IMR-90 (cell line): Measurements from ENCODE around the gene RLF. TPM values are rescaled to one million over a fixed set of nuclear protein-coding genes. Genes with fewer than 3 reads are reported as not detected.
A peak's percentile ranks its signal among the peaks of the same experiment; 100 is the strongest.

ENCODE experiments used
- ATAC-seq: fragments of 200-7000 bp; cut with Tn5 transposase; 2 replicates; pipeline ENCODE4 v1.9.1; 2020; ENCODE audit warnings: low read depth, mild to moderate bottlenecking, moderate library complexity
- BruUV-seq: library from RNA; stranded (reverse); fragments of 400-500 nt; replicated peaks from 2 replicates; lab custom pipeline; 2021; lab: Mats Ljungman, UMichigan
- CTCF ChIA-PET: fragments of 300-600 bp; formaldehyde crosslinking; extraction: SDS; loops from one replicate; lab custom pipeline; 2021; ENCODE audit warnings: antibody characterized with exemption; lab: Yijun Ruan, JAX
- POLR2A ChIA-PET: fragments of 300-600 bp; sonication (Branson Sonifier 250); formaldehyde crosslinking; loops from one replicate; lab custom pipeline; 2022; ENCODE audit warnings: antibody characterized with exemption; ENCODE audit not compliant: unreplicated experiment; lab: Charles Lee
- DNase-seq: peaks from one replicate; pipeline ENCODE4 v3.0.0; 2013
- H2AFZ ChIP-seq: replicated peaks from 2 replicates; pipeline ENCODE3; 2013; ENCODE audit warnings: low read length, mild to moderate bottlenecking; ENCODE audit not compliant: poor library complexity
- H2AK5ac ChIP-seq: 2 replicates; pipeline ENCODE4 v1.6.1; 2013; ENCODE audit warnings: low read depth, low read length, inconsistent platforms
- H2AK9ac ChIP-seq: replicated peaks from 2 replicates; pipeline ENCODE3; 2013; ENCODE audit warnings: mild to moderate bottlenecking, low read depth, low read length, moderate library complexity; ENCODE audit not compliant: poor library complexity
- H2BK120ac ChIP-seq: 2 replicates; pipeline ENCODE4 v1.6.1; 2013; ENCODE audit warnings: low read depth, low read length, inconsistent platforms
- H2BK15ac ChIP-seq: 3 replicates; pipeline ENCODE4 v1.6.1; 2013; ENCODE audit warnings: low read depth, low read length, inconsistent platforms
- H2BK20ac ChIP-seq: 2 replicates; pipeline ENCODE4 v1.6.1; 2013; ENCODE audit warnings: low read depth, mild to moderate bottlenecking, inconsistent platforms, low read length, moderate library complexity
- H2BK5ac ChIP-seq: 2 replicates; pipeline ENCODE4 v1.6.1; 2013; ENCODE audit warnings: mild to moderate bottlenecking, low read depth, low read length, inconsistent platforms; ENCODE audit not compliant: poor library complexity, severe bottlenecking
- H3K14ac ChIP-seq: replicated peaks from 2 replicates; pipeline ENCODE4 v1.6.1; 2013; ENCODE audit warnings: low read depth, low read length, inconsistent platforms
- H3K18ac ChIP-seq: 2 replicates; pipeline ENCODE4 v1.6.1; 2013; ENCODE audit warnings: low read depth, low read length, control low read depth
- H3K23ac ChIP-seq: 2 replicates; pipeline ENCODE4 v1.6.1; 2013; ENCODE audit warnings: low read depth, low read length, inconsistent platforms
- H3K27ac ChIP-seq: 2 replicates; pipeline ENCODE4 v1.5.1; 2013; ENCODE audit warnings: mild to moderate bottlenecking, control low read depth, low read length; ENCODE audit not compliant: insufficient read depth
- H3K27me3 ChIP-seq: 2 replicates; pipeline ENCODE4 v1.6.1; 2013; ENCODE audit warnings: low read length; ENCODE audit not compliant: control insufficient read depth, insufficient read depth
- H3K36me3 ChIP-seq: 2 replicates; pipeline ENCODE4 v1.6.1; 2013; ENCODE audit warnings: low read length, mixed read lengths; ENCODE audit not compliant: control insufficient read depth, insufficient read depth
- H3K4ac ChIP-seq: 2 replicates; pipeline ENCODE4 v1.6.1; 2013; ENCODE audit warnings: low read depth, low read length, inconsistent platforms
- H3K4me1 ChIP-seq: 2 replicates; pipeline ENCODE4 v1.6.1; 2013; ENCODE audit warnings: low read length, mixed read lengths; ENCODE audit not compliant: control insufficient read depth, insufficient read depth
- H3K4me2 ChIP-seq: 2 replicates; pipeline ENCODE4 v1.6.1; 2013; ENCODE audit warnings: low read depth, mild to moderate bottlenecking, control low read depth, low read length, moderate library complexity
- H3K4me3 ChIP-seq: 2 replicates; pipeline ENCODE4 v1.5.1; 2013; ENCODE audit warnings: low read depth, mild to moderate bottlenecking, control low read depth, low read length, moderate library complexity; ENCODE audit not compliant: insufficient read depth
- H3K56ac ChIP-seq: 2 replicates; pipeline ENCODE4 v1.6.1; 2013; ENCODE audit warnings: low read length, inconsistent platforms; ENCODE audit not compliant: insufficient read depth; ENCODE audit errors: extremely low read depth
- H3K79me1 ChIP-seq, 2 experiments: 2 replicates each; pipeline ENCODE4 v1.6.1; 2013; ENCODE audit warnings: low read length in 2 of 2, inconsistent platforms in 1 of 2, low read depth in 1 of 2
- H3K9ac ChIP-seq: 2 replicates; pipeline ENCODE4 v1.6.1; 2013; ENCODE audit warnings: low read depth, low read length, control low read depth
- H3K9me1 ChIP-seq: 2 replicates; pipeline ENCODE4 v1.6.1; 2013; ENCODE audit warnings: low read length, inconsistent platforms; ENCODE audit not compliant: insufficient read depth
- H3K9me3 ChIP-seq: 2 replicates; pipeline ENCODE4 v1.6.1; 2013; ENCODE audit warnings: low read length; ENCODE audit not compliant: control insufficient read depth, insufficient read depth
- H4K20me1 ChIP-seq: 2 replicates; pipeline ENCODE4 v1.6.1; 2013; ENCODE audit warnings: low read length, inconsistent platforms; ENCODE audit not compliant: insufficient read depth
- H4K5ac ChIP-seq: 2 replicates; pipeline ENCODE4 v1.6.1; 2013; ENCODE audit warnings: mild to moderate bottlenecking, low read depth, low read length, control low read depth
- H4K8ac ChIP-seq, 2 experiments: 2 replicates each; pipeline ENCODE4 v1.6.1; 2013; ENCODE audit warnings: low read depth in 2 of 2, low read length in 2 of 2, control low read depth in 1 of 2, inconsistent platforms in 1 of 2
- H4K91ac ChIP-seq: 2 replicates; pipeline ENCODE4 v1.6.1; 2013; ENCODE audit warnings: low read depth, low read length, inconsistent platforms; ENCODE audit not compliant: insufficient read depth
- FOS ChIP-seq: fragments of 150-350 bp; IDR thresholded peaks from 2 replicates; pipeline ENCODE4 v1.6.1; 2016; ENCODE audit warnings: low read depth, low read length
- MAFK ChIP-seq: IDR thresholded peaks from 2 replicates; pipeline ENCODE4 v1.6.1; 2012; ENCODE audit warnings: low read depth, low read length, improper control_type of control experiment
- WGBS, 2 experiments: methylation state at CpG; one replicate each; pipeline versions ENCODE4 v1.1.5 to v1.1.7; 2013; ENCODE audit warnings: missing lambda C conversion rate in 2 of 2; ENCODE audit not compliant: insufficient read length in 1 of 2; ENCODE audit errors: extremely low coverage in 2 of 2; 5-methylcytosine and 5-hydroxymethylcytosine counted together
- dilution Hi-C: fragments of 300-500 bp; cut with HindIII; formaldehyde crosslinking; loops from one replicate; pipeline ENCODE4 v1.14.3; 2018; ENCODE audit warnings: low sequenced_read_pairs; ENCODE audit not compliant: unreplicated experiment
- in situ Hi-C: fragments of 300-500 bp; cut with MboI; formaldehyde crosslinking; loops from 3 replicates; pipeline ENCODE4 v1.14.3; 2019; ENCODE audit warnings: low sequenced_read_pairs, inconsistent platforms, mixed read lengths
- intact Hi-C: fragments of 100-400 bp; cut with micrococcal nuclease; formaldehyde crosslinking; loops from 2 replicates; pipeline ENCODE4 v1.10.0; 2022
- polyA plus RNA-seq, 3 experiments: library from polyadenylated mRNA; depleted of rRNA; stranded (reverse); fragments of >200 nt; gene quantifications; 2 replicates each; pipeline ENCODE4 v1.2.3, GENCODE V29; 2012; ENCODE audit warnings: low replicate concordance in 1 of 3
- total RNA-seq: library from RNA; depleted of rRNA; stranded (reverse); fragments of >200 nt; gene quantifications from 2 replicates; pipeline ENCODE4 v1.2.3, GENCODE V29; 2012

RLF gene
- total and polyA plus RNA-seq, 2 of the 4 experiments (the other 2 are of a cell fraction) = 4.4 to 29.8 TPM

- Histone ChIP-seq H3K4me3 (no peak overlapping the region), H3K9me3 (no peaks in the 10 kb centered on the region), H2BK15ac (no peak overlapping the region), H3K23ac (no peak overlapping the region), H2BK5ac (no peak overlapping the region), H3K56ac (no peak overlapping the region), H2AFZ (no peak overlapping the region), H4K8ac (no peak overlapping the region), H3K9ac (no peak overlapping the region), H4K91ac (no peak overlapping the region), H3K14ac (no peak overlapping the region), H3K4me1 (peaks cover 3% of the 10 kb centered on the region; the same call in 1 of the 2 replicates), H3K18ac (no peak overlapping the region), H3K9me1 (no peaks in the 10 kb centered on the region; the same call in 1 of the 2 replicates), H2BK120ac (no peak overlapping the region), H3K4me2 (no peak overlapping the region), H3K4ac (no peak overlapping the region), H2AK5ac (no peak overlapping the region), H4K20me1 (no peaks in the 10 kb centered on the region), H2BK20ac (no peak overlapping the region), H3K79me1 (peaks cover 17 to 43% of the 10 kb centered on the region in 2 experiments), H3K27ac (no peak overlapping the region), H3K27me3 (no peaks in the 10 kb centered on the region), H3K36me3 (peaks cover 15% of the 10 kb centered on the region), H2AK9ac (no peak overlapping the region), H4K5ac (no peak overlapping the region)
- ATAC-seq (no peak), DNase-seq (no peak)
- dilution Hi-C loops (no loop called here), in situ Hi-C loops (no loop called here), intact Hi-C loops (loop anchor here (2.0 kb wide), 1 partner anchor 16 kb away; no protein-coding TSS in a partner anchor)
- ChIA-PET CTCF (interaction anchor here (0.5 to 1.2 kb wide), 3 partner anchors 26 to 1564 kb away, joined by 3 to 5 read pairs (median 3); partner anchors contain the start of gene RLF), POLR2A (no interaction called here)
- no TSS peak for BruUV-seq
- TF ChIP-seq MAFK (peak; percentile 60), FOS (no peak)
- WGBS, 2 experiments = 100% methylated on average over 1 of the region's 2 CpGs; no CpG with 5 or more reads in 1 of the 2 experiments
Observed at GRCh38 chr1:40240390-40240789, 79.2 kb downstream of the RLF start.
